HCT116 (cell line): ENCODE results near the gene AGBL1. TPM values are rescaled to one million over a fixed set of nuclear protein-coding genes. Genes with fewer than 3 reads are reported as not detected.

ENCODE experiments used
- ATAC-seq: fragments of 200-7000 bp; cut with Tn5 transposase; 2 replicates; pipeline ENCODE4 v1.9.1; 2020; ENCODE audit warnings: mild to moderate bottlenecking, moderate library complexity
- BruUV-seq: library from RNA; stranded (reverse); fragments of 400-500 nt; replicated peaks from 2 replicates; lab custom pipeline; 2021; lab: Mats Ljungman, UMichigan
- CTCF ChIA-PET: fragments of 300-600 bp; sonication (Branson Sonifier 250); formaldehyde crosslinking; loops from one replicate; lab custom pipeline; 2021; ENCODE audit warnings: antibody characterized with exemption; lab: Charles Lee
- POLR2A ChIA-PET: fragments of 300-600, 350-600 bp; sonication (Branson Sonifier 250); formaldehyde crosslinking; loops from one replicate; lab custom pipeline; 2021; ENCODE audit warnings: antibody characterized with exemption; lab: Charles Lee
- RAD21 ChIA-PET, 2 experiments: fragments of 300-600 bp; sonication (Branson Sonifier 250); formaldehyde crosslinking; loops; one replicate each; lab custom pipeline; 2023; ENCODE audit warnings: low total read pairs in 2 of 2; ENCODE audit not compliant: uncharacterized antibody in 2 of 2, unreplicated experiment in 2 of 2, low non-redundant PET in 1 of 2; lab: Charles Lee
- DNase-seq: peaks from one replicate; pipeline ENCODE4 v3.0.0-alpha.2; 2010; ENCODE audit warnings: low read depth, low spot score
- H2AFZ ChIP-seq: fragments of 200-600 bp; shearing (Covaris generic), sonication (generic); 2 replicates; pipeline ENCODE4 v1.6.1; 2017; ENCODE audit warnings: low read depth, mixed run types, mixed read lengths, antibody characterized with exemption, low read length; ENCODE audit not compliant: poor library complexity, severe bottlenecking
- H3K27ac ChIP-seq: 2 replicates; pipeline ENCODE4 v1.5.1; 2012; ENCODE audit warnings: low read depth, low read length
- H3K27me3 ChIP-seq: fragments of 200-600 bp; sonication (generic); 2 replicates; pipeline ENCODE4 v1.6.1; 2016; ENCODE audit warnings: mixed run types, low read length, mixed read lengths; ENCODE audit not compliant: insufficient read depth
- H3K36me3 ChIP-seq, 2 experiments: fragments of 200-500 bp in 1 of 2; fragments of 200-600 bp in 1 of 2; sonication (Bioruptor generic) in 1 of 2; sonication (generic) in 1 of 2; 2 replicates each; pipeline versions ENCODE4 v1.5.1 to v1.6.1; 2014 to 2016; ENCODE audit warnings: low read length in 2 of 2, inconsistent platforms in 1 of 2, mixed read lengths in 1 of 2, mixed run types in 1 of 2; ENCODE audit not compliant: insufficient read depth in 2 of 2, control insufficient read depth in 1 of 2
- H3K4me1 ChIP-seq, 2 experiments: fragments of 200-600 bp in 1 of 2; sonication (generic) in 1 of 2; 2 replicates each; pipeline versions ENCODE4 v1.5.1 to v1.6.1; 2012 to 2017; ENCODE audit warnings: low read length in 2 of 2, inconsistent platforms in 1 of 2, mild to moderate bottlenecking in 1 of 2, mixed read lengths in 1 of 2, mixed run types in 1 of 2, moderate library complexity in 1 of 2; ENCODE audit not compliant: insufficient read depth in 2 of 2, control insufficient read depth in 1 of 2
- H3K4me2 ChIP-seq: fragments of 200-600 bp; sonication (generic); 2 replicates; pipeline ENCODE4 v1.6.1; 2017; ENCODE audit warnings: mixed run types, low read length, mixed read lengths
- H3K4me3 ChIP-seq, 2 experiments: fragments of 200-600 bp in 1 of 2; sonication (generic) in 1 of 2; replicated peaks in 1 of 2; 2 replicates each; pipeline ENCODE4 v1.5.1; 2011 to 2016; ENCODE audit warnings: low read length in 2 of 2, control low read depth in 1 of 2, low read depth in 1 of 2, mild to moderate bottlenecking in 1 of 2, mixed read lengths in 1 of 2, mixed run types in 1 of 2
- H3K79me2 ChIP-seq: fragments of 200-600 bp; sonication (generic); 2 replicates; pipeline ENCODE4 v1.6.1; 2017; ENCODE audit warnings: mild to moderate bottlenecking, mixed run types, low read length, moderate library complexity, mixed read lengths; ENCODE audit not compliant: insufficient read depth
- H3K9ac ChIP-seq: fragments of 200-600 bp; sonication (generic); 2 replicates; pipeline ENCODE4 v1.6.1; 2016; ENCODE audit warnings: low read length, mixed read lengths
- H3K9me2 ChIP-seq: fragments of 200-600 bp; sonication (generic), shearing (Covaris generic); 2 replicates; pipeline ENCODE4 v1.6.1; 2017; ENCODE audit warnings: mixed run types, mild to moderate bottlenecking, moderate library complexity; ENCODE audit not compliant: insufficient read depth
- H3K9me3 ChIP-seq, 2 experiments: fragments of 200-500 bp in 1 of 2; fragments of 200-600 bp in 1 of 2; sonication (Bioruptor generic) in 1 of 2; sonication (generic) in 1 of 2; 2 replicates each; pipeline ENCODE4 v1.6.1; 2014 to 2017; ENCODE audit warnings: low read length in 2 of 2, mixed read lengths in 2 of 2, inconsistent platforms in 1 of 2, low read depth in 1 of 2, mild to moderate bottlenecking in 1 of 2, mixed run types in 1 of 2, moderate library complexity in 1 of 2; ENCODE audit not compliant: control insufficient read depth in 1 of 2, insufficient read depth in 1 of 2
- H4K20me1 ChIP-seq: fragments of 200-600 bp; sonication (generic), shearing (Covaris generic); 2 replicates; pipeline ENCODE4 v1.6.1; 2017; ENCODE audit warnings: mixed run types, mild to moderate bottlenecking, moderate library complexity; ENCODE audit not compliant: insufficient read depth
- CBX3 ChIP-seq: IDR thresholded peaks from 2 replicates; pipeline ENCODE4 v1.6.1; 2012; ENCODE audit warnings: low read depth
- CEBPB ChIP-seq: IDR thresholded peaks from 2 replicates; pipeline ENCODE4 v1.6.1; 2012; ENCODE audit warnings: low read depth
- ELF1 ChIP-seq: IDR thresholded peaks from 2 replicates; pipeline ENCODE4 v1.6.1; 2012; ENCODE audit warnings: low read depth, borderline replicate concordance
- EZH2 ChIP-seq: fragments of 200-600 bp; sonication (generic); IDR thresholded peaks from 2 replicates; pipeline ENCODE4 v1.6.1; 2017; ENCODE audit warnings: antibody characterized with exemption, mixed run types
- EZH2phosphoT487 ChIP-seq: fragments of 200-600 bp; IDR thresholded peaks from 2 replicates; pipeline ENCODE4 v1.6.1; 2018; ENCODE audit warnings: antibody characterized with exemption, borderline replicate concordance
- FOSL1 ChIP-seq: IDR thresholded peaks from 2 replicates; pipeline ENCODE4 v1.6.1; 2012; ENCODE audit warnings: low read depth
- JUND ChIP-seq: IDR thresholded peaks from 2 replicates; pipeline ENCODE4 v1.6.1; 2012
- POLR2A ChIP-seq: IDR thresholded peaks from 2 replicates; pipeline ENCODE4 v1.7.0; 2011; ENCODE audit warnings: borderline replicate concordance; ENCODE audit not compliant: insufficient read depth, insufficient read length; ENCODE audit errors: extremely low read depth
- POLR2AphosphoS5 ChIP-seq: IDR thresholded peaks from 2 replicates; pipeline ENCODE4 v1.6.1; 2011; ENCODE audit warnings: mild to moderate bottlenecking, low read depth, low read length, moderate library complexity
- RAD21 ChIP-seq: IDR thresholded peaks from 2 replicates; pipeline ENCODE4 v1.6.1; 2012; ENCODE audit warnings: low read depth, mild to moderate bottlenecking
- REST ChIP-seq: IDR thresholded peaks from 2 replicates; pipeline ENCODE4 v1.6.1; 2012; ENCODE audit warnings: low read depth
- SP1 ChIP-seq: IDR thresholded peaks from 2 replicates; pipeline ENCODE4 v1.6.1; 2012; ENCODE audit warnings: low read depth
- SRF ChIP-seq: IDR thresholded peaks from 2 replicates; pipeline ENCODE4 v1.6.1; 2012; ENCODE audit warnings: low read depth
- ZFX ChIP-seq: fragments of 450-650 bp; IDR thresholded peaks from 2 replicates; pipeline ENCODE4 v1.6.1; 2017
- ZNF274 ChIP-seq: fragments of 200-500 bp; sonication (Bioruptor generic); IDR thresholded peaks from 2 replicates; pipeline ENCODE4 v1.6.1; 2014; ENCODE audit warnings: mild to moderate bottlenecking, low read depth, low read length, inconsistent platforms
- intact Hi-C: fragments of 100-400 bp; cut with micrococcal nuclease; formaldehyde crosslinking; loops from 2 replicates; pipeline ENCODE4 v1.10.0; 2022
- total RNA-seq: library from RNA; stranded (reverse); gene quantifications from one replicate; pipeline ENCODE4 v1.2.1, GENCODE V29; 2021; ENCODE audit not compliant: unreplicated experiment
- TF ChIP-seq, protein P1 (sequence below): IDR thresholded peaks from 2 replicates; pipeline ENCODE4 v1.6.1; 2012
- TF ChIP-seq, protein P2 (sequence below), 3 experiments: fragments of 200-600 bp in 1 of 3; sonication (generic) in 1 of 3; IDR thresholded peaks in 2 of 3; conservative IDR thresholded peaks in 1 of 3; 2 replicates each; pipeline ENCODE4 v1.5.1; 2012 to 2017; ENCODE audit warnings: low read depth in 2 of 3, low read length in 2 of 3, antibody characterized with exemption in 1 of 3, borderline replicate concordance in 1 of 3, control low read depth in 1 of 3, mild to moderate bottlenecking in 1 of 3, mixed read lengths in 1 of 3, mixed run types in 1 of 3, moderate library complexity in 1 of 3; ENCODE audit not compliant: insufficient read depth in 1 of 3
- TF ChIP-seq, protein P3 (sequence below): IDR thresholded peaks from 2 replicates; pipeline ENCODE4 v1.6.1; 2011; ENCODE audit warnings: mild to moderate bottlenecking, low read length, moderate library complexity; ENCODE audit not compliant: insufficient replicate concordance; ENCODE audit errors: extremely low read depth

AGBL1 gene
- total RNA-seq, 1 experiment from 2014 or later, result not detected

GRCh38 chr15:86932456-86932855 lies 852.8 kb downstream of the AGBL1 start (continued):
- TF ChIP-seq POLR2AphosphoS5, result no peak
- TF ChIP-seq CEBPB, result no peak
- TF ChIP-seq EZH2, result no peak
- no peak for TF ChIP-seq ZFX
- TF ChIP-seq SP1, result no peak
- no peak for TF ChIP-seq SRF
- no peak for TF ChIP-seq ZNF274
- TF ChIP-seq, protein P1, sequence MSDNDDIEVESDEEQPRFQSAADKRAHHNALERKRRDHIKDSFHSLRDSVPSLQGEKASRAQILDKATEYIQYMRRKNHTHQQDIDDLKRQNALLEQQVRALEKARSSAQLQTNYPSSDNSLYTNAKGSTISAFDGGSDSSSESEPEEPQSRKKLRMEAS, result no peak

- TF ChIP-seq ZFX (no peak), RAD21 (no peak), ELF1 (no peak), POLR2AphosphoS5 (no peak), REST (no peak), CEBPB (no peak), JUND (no peak), EZH2phosphoT487 (no peak), POLR2A (no peak), CBX3 (no peak), SRF (no peak), FOSL1 (no peak)
- TF ChIP-seq, protein P2, sequence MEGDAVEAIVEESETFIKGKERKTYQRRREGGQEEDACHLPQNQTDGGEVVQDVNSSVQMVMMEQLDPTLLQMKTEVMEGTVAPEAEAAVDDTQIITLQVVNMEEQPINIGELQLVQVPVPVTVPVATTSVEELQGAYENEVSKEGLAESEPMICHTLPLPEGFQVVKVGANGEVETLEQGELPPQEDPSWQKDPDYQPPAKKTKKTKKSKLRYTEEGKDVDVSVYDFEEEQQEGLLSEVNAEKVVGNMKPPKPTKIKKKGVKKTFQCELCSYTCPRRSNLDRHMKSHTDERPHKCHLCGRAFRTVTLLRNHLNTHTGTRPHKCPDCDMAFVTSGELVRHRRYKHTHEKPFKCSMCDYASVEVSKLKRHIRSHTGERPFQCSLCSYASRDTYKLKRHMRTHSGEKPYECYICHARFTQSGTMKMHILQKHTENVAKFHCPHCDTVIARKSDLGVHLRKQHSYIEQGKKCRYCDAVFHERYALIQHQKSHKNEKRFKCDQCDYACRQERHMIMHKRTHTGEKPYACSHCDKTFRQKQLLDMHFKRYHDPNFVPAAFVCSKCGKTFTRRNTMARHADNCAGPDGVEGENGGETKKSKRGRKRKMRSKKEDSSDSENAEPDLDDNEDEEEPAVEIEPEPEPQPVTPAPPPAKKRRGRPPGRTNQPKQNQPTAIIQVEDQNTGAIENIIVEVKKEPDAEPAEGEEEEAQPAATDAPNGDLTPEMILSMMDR (IDR thresholded peaks at IDR 0.05 in 2 of 3, conservative IDR thresholded peaks at IDR 0.05 in 1 of 3; ENCODE audit: borderline replicate concordance in 1 of 3, insufficient read depth in 1 of 3, low read depth in 2 of 3, low read length in 2 of 3), result no peak
- TF ChIP-seq, protein P3, sequence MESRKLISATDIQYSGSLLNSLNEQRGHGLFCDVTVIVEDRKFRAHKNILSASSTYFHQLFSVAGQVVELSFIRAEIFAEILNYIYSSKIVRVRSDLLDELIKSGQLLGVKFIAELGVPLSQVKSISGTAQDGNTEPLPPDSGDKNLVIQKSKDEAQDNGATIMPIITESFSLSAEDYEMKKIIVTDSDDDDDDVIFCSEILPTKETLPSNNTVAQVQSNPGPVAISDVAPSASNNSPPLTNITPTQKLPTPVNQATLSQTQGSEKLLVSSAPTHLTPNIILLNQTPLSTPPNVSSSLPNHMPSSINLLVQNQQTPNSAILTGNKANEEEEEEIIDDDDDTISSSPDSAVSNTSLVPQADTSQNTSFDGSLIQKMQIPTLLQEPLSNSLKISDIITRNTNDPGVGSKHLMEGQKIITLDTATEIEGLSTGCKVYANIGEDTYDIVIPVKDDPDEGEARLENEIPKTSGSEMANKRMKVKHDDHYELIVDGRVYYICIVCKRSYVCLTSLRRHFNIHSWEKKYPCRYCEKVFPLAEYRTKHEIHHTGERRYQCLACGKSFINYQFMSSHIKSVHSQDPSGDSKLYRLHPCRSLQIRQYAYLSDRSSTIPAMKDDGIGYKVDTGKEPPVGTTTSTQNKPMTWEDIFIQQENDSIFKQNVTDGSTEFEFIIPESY, result no peak
- ChIA-PET POLR2A (no interaction called here), CTCF (no interaction called here), RAD21 (no interaction called here)
- Histone ChIP-seq H3K4me1 (no peaks in the 10 kb centered on the region), H3K27me3 (no peaks in the 10 kb centered on the region), H3K79me2 (no peaks in the 10 kb centered on the region), H3K27ac (no peak overlapping the region), H3K4me2 (no peak overlapping the region), H3K9me2 (no peaks in the 10 kb centered on the region), H4K20me1 (no peaks in the 10 kb centered on the region), H3K36me3 (no peaks in the 10 kb centered on the region), H3K4me3 (no peak overlapping the region), H2AFZ (no peak overlapping the region), H3K9ac (no peak overlapping the region), H3K9me3 (peaks cover 5 to 24% of the 10 kb centered on the region in 2 experiments; a peak in 2 of 4 replicates)
- DNase-seq (no peak), ATAC-seq (no peak)
- BruUV-seq, result no TSS peak
- intact Hi-C loops, result no loop called here
These were observed 856.2 kb downstream of the AGBL1 start for GRCh38 chr15:86935841-86936240.
